Thyroid gland (tissue), 4 donors: ENCODE measurements around the gene LINC01488. TPM values are rescaled to one million over a fixed set of nuclear protein-coding genes. Genes with fewer than 3 reads are reported as not detected.

Source experiments
- DNase-seq, 2 donors: peaks; one replicate each; pipeline ENCODE4 v3.0.0-alpha.2; 2019
- H3K27ac ChIP-seq, 3 donors: fragments of 200-600 bp; sonication (generic); 1 replicate in 2 of 3; 2 replicates in 1 of 3; pipeline ENCODE4 v1.5.1; 2016 to 2019; ENCODE audit warnings: mild to moderate bottlenecking in 1 of 3, moderate library complexity in 1 of 3
- H3K27me3 ChIP-seq: fragments of 200-600 bp; sonication (generic); one replicate; pipeline ENCODE4 v1.5.1; 2019
- H3K36me3 ChIP-seq, 2 donors: fragments of 200-600 bp; sonication (generic); one replicate each; pipeline ENCODE4 v1.5.1; 2016 to 2019
- H3K4me1 ChIP-seq, 2 donors: fragments of 200-600 bp; sonication (generic); one replicate each; pipeline ENCODE4 v1.5.1; 2017 to 2019
- H3K4me3 ChIP-seq, 3 donors: fragments of 200-600 bp; sonication (generic); replicated peaks in 1 of 3; 1 replicate in 2 of 3; 2 replicates in 1 of 3; pipeline ENCODE4 v1.5.1; 2016; ENCODE audit warnings: mild to moderate bottlenecking in 1 of 3
- H3K9me3 ChIP-seq: fragments of 200-600 bp; sonication (generic); one replicate; pipeline ENCODE4 v1.5.1; 2017
- POLR2A ChIP-seq, 2 donors: fragments of 450-650 bp; IDR thresholded peaks; one replicate each; pipeline ENCODE4 v1.6.1; 2017; ENCODE audit warnings: antibody characterized with exemption in 2 of 2, mild to moderate bottlenecking in 2 of 2, moderate library complexity in 1 of 2
- WGBS, 2 donors: methylation state at CpG; one replicate each; pipeline ENCODE4 v1.1.5; 2017; 5-methylcytosine and 5-hydroxymethylcytosine counted together
- intact Hi-C: fragments of 100-400 bp; cut with DNase I; formaldehyde crosslinking; loops from one replicate; pipeline ENCODE4 v1.15.1; 2023
- total RNA-seq, 4 donors: library from RNA; depleted of rRNA; stranded (reverse); fragments of >200 nt; gene quantifications; one replicate each; pipeline ENCODE4 v1.2.3, GENCODE V29; 2016
- TF ChIP-seq, protein P1 (sequence below), 6 experiments: fragments of 200-600 bp in 3 of 6; fragments of 450-650 bp in 3 of 6; sonication (generic) in 3 of 6; IDR thresholded peaks; one replicate each; pipeline ENCODE4 v1.5.1; 2016 to 2019; ENCODE audit warnings: antibody characterized with exemption in 6 of 6, mild to moderate bottlenecking in 2 of 6, inconsistent platforms in 1 of 6, moderate library complexity in 1 of 6

The LINC01488 gene
- total RNA-seq, 4 donors from 2014 or later = not detected

DNA sequence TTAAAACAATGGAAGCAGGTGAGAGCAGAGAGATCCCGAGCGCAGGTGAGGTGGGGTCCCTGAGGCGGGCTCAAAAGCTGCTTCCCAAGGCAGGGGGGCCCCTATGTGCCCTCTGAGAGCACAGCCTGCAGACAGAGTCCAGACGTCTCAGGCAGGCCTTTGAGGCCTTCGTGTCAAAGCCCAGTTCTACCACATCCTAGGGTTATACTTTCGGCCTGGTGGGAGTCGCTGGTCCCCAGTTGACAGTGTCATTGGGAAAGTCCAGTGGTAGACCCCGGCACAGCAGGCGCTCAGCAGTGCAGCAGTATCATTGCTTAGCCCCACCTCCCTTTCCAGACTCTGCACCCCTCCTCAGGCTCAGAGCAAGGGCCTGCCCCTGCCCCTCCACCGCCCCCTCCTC, 9.1 kb downstream of the LINC01488 start:
- 93 to 94% methylated on average over 10 of the region's 10 CpGs for WGBS, 2 donors
- Histone ChIP-seq H3K36me3 (no peaks in the 10 kb centered on the region), H3K27ac (no peak overlapping the region), H3K4me3 (no peak overlapping the region), H3K4me1 (peaks cover 0 to 11% of the 10 kb centered on the region in 2 donors), H3K9me3 (no peaks in the 10 kb centered on the region), H3K27me3 (no peaks in the 10 kb centered on the region)
- intact Hi-C loops = no loop called here
- no peak for DNase-seq
- TF ChIP-seq POLR2A (IDR thresholded peaks at IDR 0.05) = no peak
- TF ChIP-seq, protein P1, sequence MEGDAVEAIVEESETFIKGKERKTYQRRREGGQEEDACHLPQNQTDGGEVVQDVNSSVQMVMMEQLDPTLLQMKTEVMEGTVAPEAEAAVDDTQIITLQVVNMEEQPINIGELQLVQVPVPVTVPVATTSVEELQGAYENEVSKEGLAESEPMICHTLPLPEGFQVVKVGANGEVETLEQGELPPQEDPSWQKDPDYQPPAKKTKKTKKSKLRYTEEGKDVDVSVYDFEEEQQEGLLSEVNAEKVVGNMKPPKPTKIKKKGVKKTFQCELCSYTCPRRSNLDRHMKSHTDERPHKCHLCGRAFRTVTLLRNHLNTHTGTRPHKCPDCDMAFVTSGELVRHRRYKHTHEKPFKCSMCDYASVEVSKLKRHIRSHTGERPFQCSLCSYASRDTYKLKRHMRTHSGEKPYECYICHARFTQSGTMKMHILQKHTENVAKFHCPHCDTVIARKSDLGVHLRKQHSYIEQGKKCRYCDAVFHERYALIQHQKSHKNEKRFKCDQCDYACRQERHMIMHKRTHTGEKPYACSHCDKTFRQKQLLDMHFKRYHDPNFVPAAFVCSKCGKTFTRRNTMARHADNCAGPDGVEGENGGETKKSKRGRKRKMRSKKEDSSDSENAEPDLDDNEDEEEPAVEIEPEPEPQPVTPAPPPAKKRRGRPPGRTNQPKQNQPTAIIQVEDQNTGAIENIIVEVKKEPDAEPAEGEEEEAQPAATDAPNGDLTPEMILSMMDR (IDR thresholded peaks at IDR 0.05) = no peak

DNA sequence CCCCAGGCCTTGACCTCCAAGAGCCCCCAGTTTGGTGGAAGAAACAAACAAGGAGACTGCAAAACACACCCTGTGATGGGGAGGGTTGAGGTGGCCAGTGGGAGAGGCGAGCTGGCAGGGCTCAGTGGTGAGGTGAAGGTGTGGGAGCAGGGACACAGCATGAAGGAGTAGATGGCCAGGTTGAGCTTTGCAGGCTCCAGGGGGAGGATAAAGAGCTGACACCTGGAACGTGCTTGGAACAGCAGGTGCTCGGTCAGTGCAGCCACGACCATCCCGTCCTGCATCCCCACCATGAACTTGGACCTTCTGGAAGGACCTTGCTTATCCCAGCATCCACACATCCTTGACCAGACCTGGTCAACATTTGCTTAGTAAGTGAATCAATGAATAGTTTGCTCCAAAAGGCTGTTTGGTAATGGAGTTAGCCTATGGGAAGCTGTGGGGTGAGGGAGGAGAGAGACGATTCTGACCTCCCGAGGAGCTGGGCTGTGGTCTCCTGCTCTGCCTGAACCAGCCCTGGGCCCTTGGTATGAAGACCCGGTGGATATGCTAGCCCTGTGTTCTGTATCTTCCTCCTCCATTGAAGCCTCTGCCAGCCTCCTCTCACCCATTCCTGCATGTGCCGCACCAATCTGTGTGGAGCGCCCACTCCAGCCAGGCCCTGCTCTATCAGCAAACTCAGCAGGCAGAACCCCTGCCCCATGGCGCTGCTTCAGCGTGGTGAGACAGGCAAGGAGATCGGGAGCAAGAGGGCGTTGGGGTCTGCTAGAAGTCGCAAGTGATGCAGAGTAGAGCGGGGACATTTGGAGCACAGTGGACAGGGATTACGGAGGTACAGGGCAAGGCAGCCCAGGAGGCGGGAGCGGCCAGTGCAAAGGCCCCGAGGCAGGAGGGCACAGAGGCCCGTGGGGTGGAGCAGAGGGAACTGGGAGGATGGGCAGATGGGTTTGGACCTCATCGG, 9.9 kb downstream of the LINC01488 start:
- TF ChIP-seq, protein P1 (IDR thresholded peaks at IDR 0.05) = no peak
- TF ChIP-seq POLR2A (IDR thresholded peaks at IDR 0.05) = no peak
- intact Hi-C loops = no loop called here
- no peak overlapping the region for H3K4me3 ChIP-seq
- H3K4me1 ChIP-seq = peaks cover 0 to 7% of the 10 kb centered on the region in 2 donors
- H3K9me3 ChIP-seq = no peaks in the 10 kb centered on the region
- DNase-seq = no peak
- no peak overlapping the region for H3K27ac ChIP-seq
- H3K36me3 ChIP-seq = no peaks in the 10 kb centered on the region
- WGBS, 2 donors = 91% methylated on average over 22 of the region's 22 CpGs
- H3K27me3 ChIP-seq = no peaks in the 10 kb centered on the region

DNA sequence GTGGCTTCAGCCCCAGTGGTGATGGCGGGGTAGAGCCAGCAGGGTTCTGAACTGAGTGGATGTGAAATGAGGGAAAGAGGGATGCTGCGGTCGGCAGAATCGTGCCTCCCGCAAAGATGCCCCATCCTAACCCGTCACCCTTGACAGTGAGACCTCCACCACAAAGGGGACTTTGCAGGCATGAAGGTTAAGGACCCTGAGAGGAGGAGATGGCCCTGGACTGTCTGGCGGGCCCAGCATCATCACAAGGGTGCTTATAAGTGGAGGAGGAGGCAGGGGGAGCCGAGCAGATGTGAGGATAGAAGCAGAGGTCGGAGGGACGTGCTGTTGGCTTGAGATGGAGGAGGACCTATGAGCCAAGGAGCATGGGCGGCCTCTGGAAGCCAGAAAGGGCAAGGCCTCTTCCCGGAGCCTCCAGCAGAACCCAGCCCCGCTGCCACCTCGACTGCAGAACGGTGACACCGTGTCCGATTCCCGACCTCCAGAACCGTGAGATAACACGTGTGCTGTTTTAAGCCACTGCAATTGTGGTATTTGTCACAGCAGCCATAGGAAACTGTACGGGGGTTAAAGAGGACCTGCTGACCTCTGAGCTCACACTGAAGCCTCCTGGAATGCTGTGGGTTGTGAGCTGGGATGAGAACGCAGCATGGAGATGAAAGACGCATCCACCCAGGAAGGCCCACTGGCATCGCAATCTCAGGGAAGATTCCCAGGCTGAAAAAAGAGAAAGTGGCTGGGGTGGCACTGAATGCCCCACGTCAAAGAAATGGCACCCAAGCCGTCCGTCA, 10.9 kb downstream of the LINC01488 start:
- intact Hi-C loops = no loop called here
- Histone ChIP-seq H3K4me1 (peaks cover 9 to 10% of the 10 kb centered on the region in 2 donors), H3K27me3 (no peaks in the 10 kb centered on the region), H3K9me3 (no peaks in the 10 kb centered on the region), H3K4me3 (no peak overlapping the region), H3K27ac (no peak overlapping the region), H3K36me3 (no peaks in the 10 kb centered on the region)
- DNase-seq = no peak
- TF ChIP-seq, protein P1 (IDR thresholded peaks at IDR 0.05) = no peak
- TF ChIP-seq POLR2A (IDR thresholded peaks at IDR 0.05) = no peak
- WGBS, 2 donors = 81 to 89% methylated on average over 27 of the region's 27 CpGs

DNA sequence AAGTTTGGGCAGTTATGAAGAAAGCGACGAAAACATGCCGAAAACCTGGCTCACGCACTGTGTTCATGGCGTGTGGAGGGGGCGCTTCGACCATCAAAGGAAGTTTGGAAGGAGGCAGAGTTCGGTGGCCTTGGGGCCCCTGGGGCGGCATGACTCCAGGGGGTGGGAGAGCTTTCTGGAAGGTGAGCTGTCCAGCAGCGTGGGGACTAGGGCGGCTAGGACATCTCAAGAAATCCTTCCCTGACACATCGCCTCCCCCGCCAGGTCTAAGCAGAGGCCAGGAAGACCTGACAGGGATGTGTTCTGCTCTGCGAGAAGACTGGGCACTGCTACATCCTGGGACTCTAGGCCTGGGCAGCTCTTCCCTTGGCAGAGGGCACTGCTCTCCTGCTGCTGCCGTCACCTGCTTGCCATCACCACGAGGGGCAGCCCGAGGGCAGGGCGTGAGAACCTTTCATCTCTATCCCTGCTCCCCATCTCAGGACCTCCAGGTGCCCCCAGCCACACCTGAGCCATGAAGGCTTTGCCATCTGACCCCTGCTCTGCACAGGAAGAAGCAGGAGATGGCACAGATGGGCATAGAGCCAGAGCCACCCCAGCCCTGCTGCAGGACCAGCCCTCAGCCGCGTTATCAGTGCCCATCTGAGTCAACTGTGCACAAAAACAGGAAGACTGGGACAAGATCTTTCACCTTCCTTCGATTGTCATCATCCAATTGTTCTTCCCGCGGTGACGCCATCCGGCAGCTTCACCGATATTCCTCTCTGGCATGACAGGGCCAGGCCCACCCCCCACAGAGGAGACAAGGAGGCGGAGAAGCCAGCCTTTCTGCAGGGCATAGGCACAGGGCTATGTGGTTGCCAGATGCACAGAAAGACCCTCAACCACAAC, 12.7 kb downstream of the LINC01488 start:
- no peak for TF ChIP-seq POLR2A (IDR thresholded peaks at IDR 0.05)
- TF ChIP-seq, protein P1 (IDR thresholded peaks at IDR 0.05) = no peak
- no peaks in the 10 kb centered on the region for H3K27me3 ChIP-seq
- no peak overlapping the region for H3K27ac ChIP-seq
- intact Hi-C loops = no loop called here
- H3K36me3 ChIP-seq = no peaks in the 10 kb centered on the region
- no peaks in the 10 kb centered on the region for H3K9me3 ChIP-seq
- no peak for DNase-seq
- WGBS, 2 donors = 88 to 90% methylated on average over 23 to 27 of the region's 27 CpGs
- H3K4me1 ChIP-seq = peaks cover 9 to 12% of the 10 kb centered on the region in 2 donors
- no peak overlapping the region for H3K4me3 ChIP-seq
